ENCODE results near the gene CNDP2.

DNA sequence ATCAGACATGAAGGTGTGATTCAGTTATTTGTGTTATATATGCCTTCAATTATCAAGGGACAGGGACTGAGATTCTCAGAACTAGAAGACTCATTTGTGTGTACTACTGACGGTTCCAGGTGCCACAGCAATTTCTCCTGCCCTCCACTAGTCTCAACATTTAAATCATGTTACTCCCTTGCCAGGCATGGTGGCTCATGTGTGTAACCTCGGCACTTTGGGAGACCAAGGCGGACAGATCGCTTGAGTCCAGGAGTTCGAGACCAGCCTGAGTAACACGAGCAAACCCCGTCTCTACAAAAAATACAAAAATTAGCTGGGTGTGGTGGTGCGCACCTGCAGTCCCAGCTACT is 1.1 kb downstream of the CNDP2 start:
- TF ChIP-seq, protein P1, sequence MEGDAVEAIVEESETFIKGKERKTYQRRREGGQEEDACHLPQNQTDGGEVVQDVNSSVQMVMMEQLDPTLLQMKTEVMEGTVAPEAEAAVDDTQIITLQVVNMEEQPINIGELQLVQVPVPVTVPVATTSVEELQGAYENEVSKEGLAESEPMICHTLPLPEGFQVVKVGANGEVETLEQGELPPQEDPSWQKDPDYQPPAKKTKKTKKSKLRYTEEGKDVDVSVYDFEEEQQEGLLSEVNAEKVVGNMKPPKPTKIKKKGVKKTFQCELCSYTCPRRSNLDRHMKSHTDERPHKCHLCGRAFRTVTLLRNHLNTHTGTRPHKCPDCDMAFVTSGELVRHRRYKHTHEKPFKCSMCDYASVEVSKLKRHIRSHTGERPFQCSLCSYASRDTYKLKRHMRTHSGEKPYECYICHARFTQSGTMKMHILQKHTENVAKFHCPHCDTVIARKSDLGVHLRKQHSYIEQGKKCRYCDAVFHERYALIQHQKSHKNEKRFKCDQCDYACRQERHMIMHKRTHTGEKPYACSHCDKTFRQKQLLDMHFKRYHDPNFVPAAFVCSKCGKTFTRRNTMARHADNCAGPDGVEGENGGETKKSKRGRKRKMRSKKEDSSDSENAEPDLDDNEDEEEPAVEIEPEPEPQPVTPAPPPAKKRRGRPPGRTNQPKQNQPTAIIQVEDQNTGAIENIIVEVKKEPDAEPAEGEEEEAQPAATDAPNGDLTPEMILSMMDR (conservative IDR thresholded peaks at IDR 0.05): no peak
- TF ChIP-seq ZFX (IDR thresholded peaks at IDR 0.05): no peak

All from C4-2B (cell line).